ENCODE results near the gene DYSF.

Gene DYSF

DNA sequence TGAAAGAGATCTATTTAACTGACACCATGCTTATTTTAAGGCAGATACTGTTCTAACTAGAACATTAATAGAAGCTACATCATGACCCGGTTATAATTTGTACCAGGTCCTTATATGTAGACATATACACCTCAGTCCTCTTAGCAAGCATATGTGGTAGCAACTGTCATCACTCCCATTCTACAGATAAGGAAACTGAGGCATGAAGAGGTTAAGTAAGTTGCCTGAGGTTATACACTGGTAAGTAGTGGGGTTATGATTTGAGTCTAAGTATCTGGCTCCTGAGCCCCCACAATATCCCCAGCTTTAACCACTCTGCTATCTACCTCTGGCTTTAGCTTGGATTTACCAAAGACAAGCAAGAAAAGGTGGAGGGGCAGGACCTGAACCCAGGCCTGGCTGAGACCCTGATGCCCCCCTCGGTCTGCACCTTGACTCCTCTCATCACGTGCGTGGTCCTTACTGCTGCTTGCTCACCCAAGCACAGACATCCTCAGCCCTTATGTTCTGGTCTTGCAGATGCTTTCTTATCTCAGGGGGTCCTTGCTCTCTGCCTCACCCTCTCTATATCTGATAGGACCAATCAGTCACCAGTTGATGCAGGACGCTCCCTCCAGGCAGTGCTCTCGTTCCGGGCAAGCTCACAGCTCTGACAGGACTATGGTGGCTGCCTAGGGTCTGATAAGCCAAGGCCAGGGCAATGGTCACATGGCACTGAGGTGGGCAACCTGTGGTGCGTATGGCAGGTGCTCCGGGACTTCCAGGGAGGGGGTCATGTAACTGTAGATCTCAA, 4.0 kb downstream of the DYSF start:
- DNase-seq: no peak

DNA sequence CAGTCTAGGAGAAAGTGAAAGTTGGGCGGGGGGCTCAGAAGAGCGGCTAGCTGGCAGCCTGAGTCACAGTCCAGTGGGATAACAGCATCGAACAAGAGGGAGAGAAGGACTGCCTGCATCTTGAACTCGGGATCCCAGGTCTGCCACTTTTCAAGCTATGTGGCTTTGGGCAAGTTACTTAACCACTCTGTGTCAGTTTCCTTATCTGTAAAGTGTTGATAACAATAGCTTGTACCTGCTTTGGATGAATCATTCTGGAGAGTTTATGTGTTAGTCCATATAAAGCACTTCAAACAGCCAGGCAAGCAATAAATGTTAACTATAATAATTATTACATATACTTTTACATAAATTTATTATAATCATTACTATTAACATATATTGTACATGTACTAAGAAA, 4.6 kb downstream of the DYSF start:
- DNase-seq: no peak

DNA sequence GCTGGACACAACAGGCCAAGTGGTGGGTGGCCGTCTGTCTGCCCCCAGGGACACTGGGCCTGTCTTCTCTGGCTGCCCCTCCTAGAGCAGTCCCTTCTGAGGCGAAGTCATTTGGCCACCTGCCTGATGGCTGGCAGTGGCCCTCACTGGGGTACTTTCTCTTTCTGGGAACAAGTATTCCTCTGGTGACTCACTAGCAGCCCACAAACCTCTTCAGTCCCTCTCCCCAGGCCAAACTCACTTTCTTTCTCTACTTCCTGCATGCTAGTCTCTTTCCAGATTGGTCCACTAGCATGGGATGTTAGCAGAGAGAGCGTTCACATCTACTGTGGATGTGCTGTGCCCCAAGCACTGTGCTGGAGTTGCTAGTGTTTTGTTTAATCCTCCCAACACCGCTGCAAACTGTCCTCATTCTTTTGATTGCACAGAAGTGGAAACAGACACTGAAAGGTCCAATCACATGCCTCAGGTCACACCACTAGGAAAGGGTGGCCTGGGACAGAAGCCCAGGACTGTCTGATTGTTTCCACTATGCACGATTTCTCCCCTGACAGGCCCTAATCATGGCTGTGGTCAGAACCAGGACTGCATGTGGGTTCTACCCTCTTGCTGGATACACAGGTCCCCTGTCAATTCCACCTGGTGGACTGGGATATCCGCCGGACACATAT, 5.2 kb downstream of the DYSF start:
- no peak for DNase-seq

DNA sequence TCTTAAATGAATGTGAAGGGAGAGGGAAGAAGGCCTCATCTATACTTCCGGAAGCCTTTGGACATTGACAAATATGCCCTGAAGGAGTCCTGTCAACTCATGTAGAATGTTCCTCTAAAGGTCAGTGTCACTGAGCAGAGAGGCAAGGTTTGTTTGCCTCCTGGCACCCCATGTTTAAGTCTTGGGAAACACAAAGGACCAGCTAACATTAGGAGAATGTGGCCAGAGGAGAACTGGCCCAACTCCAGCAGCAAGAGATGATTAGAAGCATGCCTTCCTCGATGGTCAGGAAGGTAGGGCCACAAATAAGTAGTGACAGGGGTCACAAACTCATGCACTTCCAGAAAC, 5.7 kb downstream of the DYSF start:
- DNase-seq: no peak

DNA sequence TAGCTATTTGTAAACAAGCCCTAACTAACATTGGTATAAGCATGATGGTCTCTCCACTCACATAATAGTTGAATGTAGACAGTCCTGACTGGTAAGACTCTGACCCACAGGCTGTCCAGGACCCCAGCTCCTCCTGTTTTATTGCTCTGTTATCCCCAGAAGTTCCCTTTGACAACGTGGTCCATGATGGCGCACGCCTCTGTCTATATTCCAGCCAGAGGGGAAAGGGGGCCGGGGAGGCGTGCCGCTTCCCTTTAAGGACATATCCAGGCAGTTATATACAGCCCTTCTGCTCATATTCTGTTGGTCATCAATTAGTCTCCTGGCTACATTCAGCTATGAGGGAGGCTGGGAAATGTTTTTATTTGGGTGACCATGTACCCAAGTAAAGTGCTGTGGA, 6.7 kb downstream of the DYSF start:
- no peak for DNase-seq

DNA sequence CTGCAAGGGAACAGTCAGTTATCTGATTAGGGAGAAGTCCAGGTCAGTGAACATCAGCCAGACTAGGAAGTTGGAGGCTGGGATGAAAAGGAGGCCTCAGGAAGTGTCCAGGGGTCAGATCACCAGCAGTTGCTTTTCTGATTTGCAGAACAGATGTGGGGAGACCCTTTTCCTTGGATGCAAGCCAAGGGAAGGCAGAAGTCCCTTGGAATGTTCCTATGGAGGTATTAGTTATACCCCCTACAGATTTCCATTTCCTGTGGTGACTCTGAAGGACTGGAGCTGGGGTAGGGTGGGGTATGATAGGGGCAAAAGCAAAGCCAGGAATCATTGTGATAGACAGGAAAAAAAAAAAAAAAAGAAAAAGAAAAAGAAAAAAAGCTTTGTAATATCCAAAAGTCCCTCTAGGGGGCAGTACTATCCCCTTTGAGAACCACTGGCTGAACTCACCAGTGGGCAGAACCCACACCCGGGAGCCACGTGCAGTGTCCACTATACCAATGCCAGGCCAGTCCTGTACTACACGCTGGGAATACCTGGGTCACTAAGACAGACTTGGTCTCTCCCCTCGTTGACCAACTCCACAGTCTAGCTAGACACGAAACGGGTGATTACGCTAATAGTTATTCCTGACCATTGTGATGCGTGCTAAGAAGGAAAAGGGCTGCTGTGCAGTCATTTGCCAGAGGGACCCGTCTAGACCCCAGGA, 7.4 kb downstream of the DYSF start:
- DNase-seq: no peak

DNA sequence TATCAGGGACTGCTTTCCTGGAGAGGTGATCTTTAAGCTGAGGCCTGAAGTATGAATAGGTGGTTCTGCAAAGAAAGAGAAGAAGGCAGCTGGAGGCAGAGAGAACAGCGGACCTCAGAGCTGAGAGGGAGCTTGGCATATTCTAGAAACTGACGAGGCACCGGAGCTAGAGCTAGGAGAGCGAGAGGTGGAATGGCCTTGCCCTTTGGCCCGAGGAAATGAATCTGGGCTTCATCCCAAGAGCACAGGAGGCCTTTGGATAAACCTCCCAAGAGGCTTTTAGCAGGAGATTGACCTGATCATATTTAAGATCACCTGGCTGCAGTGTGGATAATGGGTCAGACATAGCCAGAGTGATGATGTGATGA, 7.9 kb downstream of the DYSF start:
- DNase-seq: no peak

DNA sequence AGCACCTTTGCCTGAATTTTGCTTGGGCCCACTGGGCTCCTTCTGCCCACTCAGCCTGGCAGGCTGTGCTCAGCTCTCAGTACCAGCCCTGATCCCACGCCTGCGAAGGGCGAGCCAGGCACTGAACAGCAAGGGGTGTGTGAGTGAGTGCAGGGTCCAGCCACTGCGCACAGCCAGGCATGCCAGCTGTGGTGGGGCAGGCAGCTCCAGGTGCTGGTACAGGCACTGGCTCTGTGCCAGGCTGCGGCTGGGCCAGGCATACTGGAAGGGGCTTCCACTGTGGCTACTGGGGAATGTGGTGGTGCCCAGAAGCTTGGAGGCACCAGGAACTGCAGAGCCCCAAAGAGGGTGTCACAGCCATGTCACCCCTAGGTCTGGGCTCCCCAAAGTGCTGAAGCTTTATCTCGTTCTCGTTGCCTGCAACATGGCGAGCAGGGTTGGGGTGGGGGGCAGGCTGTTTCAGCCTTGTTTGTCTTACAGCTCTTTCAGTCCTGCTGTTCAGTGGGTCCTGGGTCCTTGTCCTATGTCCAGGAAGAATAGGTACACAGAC, 8.8 kb downstream of the DYSF start:
- no peak for DNase-seq

DNA sequence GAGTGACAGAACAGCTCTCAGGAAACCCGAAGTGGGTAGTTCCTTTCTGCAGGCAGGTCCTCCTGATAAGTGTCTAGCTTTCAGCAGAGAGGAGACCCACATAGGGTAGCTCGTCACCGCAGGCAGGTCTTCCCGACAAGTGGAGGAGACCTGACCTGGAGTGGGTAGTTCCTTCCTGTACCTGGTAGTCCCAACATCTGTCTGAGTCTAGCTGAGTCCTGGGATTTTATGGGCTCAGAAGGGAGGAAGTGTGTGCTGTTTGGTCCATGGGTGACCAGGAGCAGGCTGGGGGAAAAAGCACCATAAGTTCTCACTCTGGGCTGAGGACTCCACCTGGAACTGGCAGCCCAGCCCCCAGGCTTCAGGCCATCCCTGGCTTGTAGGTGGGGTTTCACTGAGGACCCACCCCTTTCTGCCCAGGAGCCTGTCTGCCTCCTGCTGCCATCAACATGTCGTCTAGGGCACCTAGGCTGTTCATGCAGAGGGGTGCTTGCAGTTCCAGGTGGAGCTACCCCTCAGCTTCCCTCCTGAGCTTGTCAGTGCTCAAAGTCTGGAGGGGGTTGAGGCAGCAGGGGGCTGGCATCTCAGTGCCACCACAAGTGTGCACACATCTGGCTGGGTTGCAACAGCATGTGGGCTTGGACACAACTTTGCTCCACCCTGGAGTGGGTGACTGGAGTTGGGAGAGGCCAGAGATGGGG, 9.4 kb downstream of the DYSF start:
- DNase-seq: no peak

DNA sequence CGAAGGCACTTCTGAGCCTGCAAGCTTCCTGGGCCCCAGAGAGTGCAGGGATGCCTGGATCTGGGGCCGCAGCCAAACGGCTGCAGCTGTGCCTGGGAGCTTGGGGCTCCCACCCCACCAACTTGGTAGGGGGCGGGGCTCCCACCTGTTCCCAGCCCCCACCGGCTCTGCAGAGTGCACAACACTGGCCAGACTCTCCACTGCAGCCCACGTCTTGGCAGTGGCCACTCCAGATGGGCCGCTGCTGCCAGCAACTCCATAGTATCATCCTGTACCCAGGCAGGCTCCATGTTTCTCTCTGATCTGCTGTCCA, 9.9 kb downstream of the DYSF start:
- DNase-seq: no peak

DNA sequence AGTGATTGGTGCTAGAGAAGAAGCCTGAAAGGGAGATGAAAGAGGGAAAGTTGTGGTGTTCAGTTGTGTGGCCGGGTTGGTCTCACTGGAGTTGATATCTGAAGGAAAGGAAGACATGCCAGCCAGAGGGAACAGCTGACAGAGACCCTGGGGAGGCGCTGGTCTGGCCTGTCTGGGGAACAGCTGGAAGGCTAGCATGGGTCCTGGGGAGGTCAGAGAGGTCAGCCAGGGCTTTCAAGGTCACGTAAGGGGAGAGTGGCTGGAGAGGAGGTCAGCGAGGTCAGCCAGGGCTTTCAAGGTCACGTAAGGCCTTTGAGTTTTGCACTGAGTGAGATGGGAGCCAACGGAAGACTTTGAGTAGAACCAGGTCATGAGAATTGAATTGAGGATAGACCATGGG, 11.0 kb downstream of the DYSF start:
- DNase-seq: no peak

DNA sequence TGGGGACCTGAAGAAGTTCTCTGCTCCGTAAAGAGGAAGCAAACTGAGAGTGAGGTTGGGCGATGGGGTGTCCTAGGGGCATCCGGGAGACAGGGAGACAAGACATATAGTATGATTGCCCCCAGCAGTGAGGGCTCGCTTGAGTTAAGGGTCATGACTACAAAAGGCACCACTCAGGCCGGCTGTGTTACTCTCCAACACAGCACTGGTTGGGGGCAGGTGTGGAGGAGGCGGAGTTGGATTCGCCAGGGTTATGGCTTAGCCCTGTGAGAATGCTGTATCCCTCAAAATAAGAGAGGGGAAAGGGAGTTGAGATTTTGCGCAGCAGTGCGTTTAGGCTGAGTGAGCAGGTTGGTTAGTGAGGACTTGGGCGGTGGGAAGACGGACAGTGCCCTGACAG, 12.0 kb downstream of the DYSF start:
- no peak for DNase-seq

DNA sequence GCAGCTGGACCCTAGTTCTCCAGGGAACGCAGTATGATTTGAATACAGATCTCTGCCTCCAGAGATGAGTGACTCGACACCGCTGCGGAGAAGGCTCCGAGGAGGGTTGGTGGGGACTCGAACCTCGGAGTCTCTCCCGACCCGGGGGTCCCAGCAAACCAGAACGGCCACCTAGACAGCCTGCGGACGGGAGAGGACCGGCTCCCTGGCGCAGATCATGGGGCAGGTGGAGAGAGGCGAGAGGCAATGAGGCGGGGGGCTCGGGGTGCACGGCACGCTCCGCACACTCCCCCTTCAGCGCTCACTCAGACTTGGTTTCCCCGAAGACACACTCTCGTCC, 12.6 kb downstream of the DYSF start:
- no peak for DNase-seq

DNA sequence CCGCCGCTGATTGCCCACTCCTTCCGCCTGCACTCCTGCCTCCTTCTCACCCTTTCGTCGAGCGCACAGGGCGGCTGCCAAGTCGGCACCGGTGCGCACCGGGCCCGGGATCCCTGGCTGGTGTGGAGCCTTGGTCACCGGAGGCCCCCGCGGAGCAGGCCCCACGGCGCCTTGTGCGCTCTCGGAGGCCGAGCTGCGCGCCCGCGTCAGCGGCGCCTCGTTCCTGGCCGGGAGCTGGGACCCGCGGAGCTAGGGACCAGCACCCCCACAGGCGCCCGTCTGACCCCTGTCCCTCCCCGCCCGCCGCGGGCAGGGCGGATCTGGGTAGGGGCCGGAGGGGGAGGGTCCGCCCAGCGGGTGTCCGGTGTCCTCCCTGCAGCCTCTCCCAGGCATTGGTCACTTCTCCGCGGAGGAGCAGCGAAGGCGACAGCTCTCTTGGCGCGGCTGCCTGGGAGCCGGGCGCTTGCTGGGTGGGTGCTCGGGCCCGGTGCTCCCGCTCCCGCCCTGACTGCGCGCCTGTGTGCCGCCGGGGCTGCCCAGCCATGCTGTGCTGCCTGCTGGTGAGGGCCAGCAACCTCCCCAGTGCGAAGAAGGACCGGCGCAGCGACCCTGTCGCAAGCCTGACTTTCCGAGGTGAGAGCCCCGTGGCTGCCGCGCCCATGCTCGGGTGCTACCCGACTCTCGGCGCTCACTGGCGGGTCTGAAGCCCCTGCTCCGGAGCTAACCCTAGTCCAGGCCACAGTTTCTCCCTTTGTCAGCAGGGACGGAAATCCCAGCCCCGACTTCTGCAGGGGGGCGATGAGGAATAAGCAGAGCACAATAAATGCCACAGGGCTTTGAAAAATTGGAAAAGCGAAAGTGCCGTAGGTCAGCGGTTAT, 13.2 kb downstream of the DYSF start:
- no peak for DNase-seq

DNA sequence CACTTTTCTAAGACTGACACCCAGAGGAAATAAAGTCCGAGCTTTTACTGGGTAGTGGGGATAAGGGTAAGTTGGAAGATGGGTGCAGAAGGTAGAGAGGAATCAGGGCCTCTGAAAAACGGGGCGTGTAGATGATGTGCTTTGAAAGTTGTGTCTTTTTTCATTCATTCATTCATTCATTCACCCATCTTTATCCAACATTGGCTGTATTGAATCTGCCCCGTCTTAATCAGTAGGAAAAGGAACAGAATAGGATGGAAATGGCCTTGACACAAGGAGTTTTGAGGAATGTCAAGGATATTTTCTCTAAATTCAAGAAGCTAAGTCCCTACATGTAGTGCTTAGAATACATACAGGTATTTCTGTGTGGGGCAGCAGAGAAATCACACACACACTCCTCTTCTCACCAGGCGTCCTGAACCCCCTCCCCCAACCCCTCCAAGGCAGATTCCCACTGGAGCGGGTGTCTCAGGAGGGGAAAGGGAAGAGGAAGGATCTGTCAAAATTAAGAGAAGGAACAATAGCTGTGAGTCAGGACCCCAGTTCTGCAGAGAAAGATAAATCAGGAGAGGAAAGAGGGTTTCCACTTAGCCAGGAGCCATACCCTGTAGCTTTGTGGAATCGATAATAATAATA, 13.9 kb downstream of the DYSF start:
- no peak for DNase-seq

DNA sequence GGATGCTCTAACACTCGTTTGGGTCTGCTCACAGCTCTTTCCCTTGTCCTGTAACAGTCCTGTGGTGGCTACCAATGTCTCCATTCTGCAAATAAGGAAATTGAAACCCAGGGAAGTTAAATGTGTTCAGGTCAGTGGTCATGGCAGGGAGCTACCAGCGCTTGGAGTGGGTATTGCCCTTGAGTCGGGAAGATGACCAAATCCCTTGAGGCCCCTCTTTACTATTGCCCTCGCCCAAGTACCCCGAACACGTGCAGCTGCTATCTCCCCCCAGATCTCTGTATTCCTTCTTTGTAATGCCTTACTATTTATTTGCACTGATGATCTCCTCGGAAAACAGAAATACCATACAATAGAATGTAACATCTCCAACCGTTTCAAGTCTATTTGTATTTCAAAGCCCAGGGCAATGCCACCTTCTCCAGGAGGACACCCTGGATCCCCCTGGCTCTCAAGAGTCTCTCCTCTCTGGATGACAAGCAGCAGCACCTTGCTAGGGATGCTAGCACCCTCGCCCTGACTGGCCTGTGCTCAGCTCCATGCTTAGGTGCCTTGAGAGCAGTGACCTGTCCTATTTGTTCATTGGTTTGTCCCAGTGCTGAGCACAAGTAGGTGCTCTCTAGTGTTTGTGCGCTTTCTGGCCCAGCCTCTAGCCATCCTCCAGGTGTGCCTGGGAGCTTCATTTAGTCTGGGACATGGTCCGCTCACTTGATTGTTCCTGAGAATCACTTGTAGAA, 15.1 kb downstream of the DYSF start:
- DNase-seq: no peak

DNA sequence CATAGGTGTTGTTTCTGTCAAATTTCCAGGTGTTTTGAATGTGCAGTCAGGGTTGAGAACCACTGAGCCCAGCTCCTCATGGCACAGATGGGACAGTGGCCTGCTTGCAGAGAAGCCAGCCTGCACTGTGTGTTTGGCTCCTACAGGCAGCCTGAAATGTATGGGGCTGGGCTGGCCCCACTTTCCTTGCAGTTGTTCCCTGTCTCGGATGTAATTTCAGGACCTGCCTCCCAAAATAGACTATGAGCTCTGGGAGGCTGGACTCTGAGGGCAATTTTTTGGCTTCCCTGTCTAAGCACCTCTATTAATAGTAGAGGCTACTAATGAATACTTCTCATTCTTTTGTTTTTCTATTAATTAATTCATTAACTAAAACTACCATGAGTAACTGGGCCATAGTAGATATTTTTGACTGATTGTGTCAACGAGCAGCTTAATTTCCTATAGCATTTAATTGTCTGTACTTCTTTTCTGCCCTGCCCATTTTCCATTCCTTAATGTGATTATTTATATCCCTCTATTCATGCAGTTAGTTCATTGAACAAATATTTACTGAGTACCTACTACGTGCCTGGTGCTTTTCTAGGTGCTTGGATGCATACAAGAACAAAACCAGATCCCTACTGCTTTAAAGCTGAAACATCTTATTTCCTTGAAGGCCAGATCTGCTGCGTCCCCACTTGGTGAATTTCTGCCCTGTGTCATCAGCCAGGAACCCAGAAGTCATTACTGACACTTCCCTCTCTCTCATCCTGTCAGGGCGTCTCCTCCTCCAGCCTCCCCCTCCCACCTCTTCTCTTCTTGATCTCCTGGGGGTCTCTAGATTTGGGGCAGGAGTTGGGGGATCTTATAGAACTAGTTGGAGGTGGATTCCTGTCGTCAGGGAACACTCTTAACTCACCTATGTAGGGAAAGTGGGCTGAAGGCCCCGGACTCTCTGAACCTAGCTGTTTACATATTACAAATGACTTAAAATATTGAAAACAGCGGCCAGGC, 16.3 kb downstream of the DYSF start:
- DNase-seq: no peak

DNA sequence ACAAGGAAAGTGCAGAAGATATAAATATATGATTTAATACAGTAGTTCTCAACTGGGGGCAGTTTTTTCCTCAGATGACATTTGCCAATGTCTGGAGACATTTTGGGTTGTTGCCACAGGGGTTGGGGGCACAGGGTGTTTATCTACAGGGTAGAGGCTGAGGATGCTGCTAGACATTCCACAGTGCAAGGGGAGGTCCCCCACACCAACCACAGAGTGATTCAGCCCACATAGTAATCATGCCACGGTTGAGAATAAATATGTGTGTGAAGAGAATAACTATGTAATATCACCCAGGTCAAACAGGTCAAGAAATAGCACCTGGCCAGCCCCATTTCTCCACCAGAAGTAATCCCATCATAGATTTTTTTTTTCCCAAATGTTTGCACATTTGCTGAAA, 17.9 kb downstream of the DYSF start:
- DNase-seq: no peak

DNA sequence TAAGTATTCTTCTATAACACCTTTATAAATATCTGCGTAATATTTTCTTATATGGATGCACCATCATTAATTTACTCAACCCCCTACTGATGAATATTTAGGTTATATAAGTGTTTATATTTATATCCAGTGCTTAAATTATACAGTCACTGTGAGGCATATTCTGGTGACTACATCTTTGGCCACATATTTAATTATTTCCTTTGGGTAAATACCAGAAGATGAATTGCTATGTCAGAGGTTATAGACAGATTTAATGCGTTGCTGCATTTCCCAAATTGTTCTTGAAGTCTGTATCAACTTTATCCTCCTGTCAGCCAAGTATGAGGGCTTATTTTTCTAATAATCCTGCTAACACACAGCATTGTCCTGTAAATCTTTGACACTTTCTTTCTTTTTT, 18.7 kb downstream of the DYSF start:
- no peak for DNase-seq

DNA sequence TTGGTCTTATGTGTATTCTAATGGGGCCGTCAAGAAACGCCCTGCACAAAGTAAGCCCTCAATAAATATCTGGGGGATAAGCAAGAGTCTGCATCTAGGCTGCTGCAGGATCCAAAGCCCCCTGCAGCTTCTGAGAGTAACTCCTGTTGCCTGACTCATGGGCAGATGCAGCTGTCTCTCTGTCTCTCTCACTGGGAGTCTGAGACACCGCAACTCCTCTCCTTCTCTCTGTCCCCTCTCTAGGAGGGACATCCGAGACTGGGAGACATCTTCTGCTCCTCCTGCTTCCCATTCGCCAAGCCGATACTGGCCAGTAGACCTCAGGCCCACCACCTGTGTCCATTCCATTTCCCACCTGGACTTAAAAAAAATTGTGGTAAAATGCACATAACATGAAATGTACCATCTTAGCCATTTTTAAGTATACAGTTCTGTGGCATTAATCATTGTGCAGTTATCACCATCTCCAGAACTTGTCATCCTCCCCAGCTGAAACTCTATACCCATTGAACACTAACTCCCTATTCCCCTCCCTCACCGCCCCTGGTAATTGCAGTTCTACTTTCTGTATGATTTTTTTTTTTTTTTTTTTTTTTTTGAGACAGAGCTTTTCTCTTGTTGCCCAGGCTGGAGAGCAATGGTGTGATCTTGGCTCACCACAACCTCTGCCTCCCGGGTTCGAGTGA, 20.1 kb downstream of the DYSF start:
- DNase-seq: no peak
